ENCODE results near the gene SCRN1.

- no peak for TF ChIP-seq POLR2AphosphoS5 (IDR thresholded peaks at IDR 0.05)
- TF ChIP-seq, protein P1, sequence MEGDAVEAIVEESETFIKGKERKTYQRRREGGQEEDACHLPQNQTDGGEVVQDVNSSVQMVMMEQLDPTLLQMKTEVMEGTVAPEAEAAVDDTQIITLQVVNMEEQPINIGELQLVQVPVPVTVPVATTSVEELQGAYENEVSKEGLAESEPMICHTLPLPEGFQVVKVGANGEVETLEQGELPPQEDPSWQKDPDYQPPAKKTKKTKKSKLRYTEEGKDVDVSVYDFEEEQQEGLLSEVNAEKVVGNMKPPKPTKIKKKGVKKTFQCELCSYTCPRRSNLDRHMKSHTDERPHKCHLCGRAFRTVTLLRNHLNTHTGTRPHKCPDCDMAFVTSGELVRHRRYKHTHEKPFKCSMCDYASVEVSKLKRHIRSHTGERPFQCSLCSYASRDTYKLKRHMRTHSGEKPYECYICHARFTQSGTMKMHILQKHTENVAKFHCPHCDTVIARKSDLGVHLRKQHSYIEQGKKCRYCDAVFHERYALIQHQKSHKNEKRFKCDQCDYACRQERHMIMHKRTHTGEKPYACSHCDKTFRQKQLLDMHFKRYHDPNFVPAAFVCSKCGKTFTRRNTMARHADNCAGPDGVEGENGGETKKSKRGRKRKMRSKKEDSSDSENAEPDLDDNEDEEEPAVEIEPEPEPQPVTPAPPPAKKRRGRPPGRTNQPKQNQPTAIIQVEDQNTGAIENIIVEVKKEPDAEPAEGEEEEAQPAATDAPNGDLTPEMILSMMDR (IDR thresholded peaks at IDR 0.05): no peak
Observed at GRCh38 chr7:29987083-29987482, 2.5 kb downstream of the SCRN1 start.
